ENCODE measurements around the gene FAM193B. TPM values are rescaled to one million over a fixed set of nuclear protein-coding genes. Genes with fewer than 3 reads are reported as not detected.

FAM193B gene
- total and polyA plus RNA-seq, 9 of the 15 experiments (the other 6 are each of a cell fraction or from before 2014, with no cell fraction given) = 4.4 to 76.4 (median 37.3) TPM

- TF ChIP-seq ZNF277 (CRISPR knock-in tag; IDR thresholded peaks at IDR 0.05; ENCODE audit: borderline replicate concordance) = no peak
- TF ChIP-seq SP2 (IDR thresholded peaks at IDR 0.05; ENCODE audit: extremely low read depth, low read depth, low read length, poor library complexity, severe bottlenecking) = no peak
- peak; percentile 39 for TF ChIP-seq RBM22 (IDR thresholded peaks at IDR 0.05; ENCODE audit: low read depth, low read length, poor library complexity, severe bottlenecking)
- TF ChIP-seq HDAC1 (IDR thresholded peaks at IDR 0.05) = peak in 1 of 2 experiments; percentile 18; a peak in 1 of 4 replicates
- no peak for TF ChIP-seq CREM (IDR thresholded peaks at IDR 0.05; ENCODE audit: low read depth)
- TF ChIP-seq GABPA (tag; conservative IDR thresholded peaks at IDR 0.05; ENCODE audit: low read depth) = no peak
- no peak for TF ChIP-seq BCL6 (CRISPR knock-in tag; IDR thresholded peaks at IDR 0.05)
- no peak for TF ChIP-seq RBBP5 (IDR thresholded peaks at IDR 0.05; ENCODE audit: borderline replicate concordance, insufficient read depth, low read length, poor library complexity, severe bottlenecking)
- TF ChIP-seq CHD1 (IDR thresholded peaks at IDR 0.05; ENCODE audit: low read length) = peak; percentile 48
- peak; percentile 78 for TF ChIP-seq VEZF1 (CRISPR knock-in tag; IDR thresholded peaks at IDR 0.05)
- no peak for TF ChIP-seq MAFG (tag; conservative IDR thresholded peaks at IDR 0.05)
- TF ChIP-seq HIVEP1 (CRISPR knock-in tag; IDR thresholded peaks at IDR 0.05) = no peak
- no peak for TF ChIP-seq NR4A1 (CRISPR knock-in tag; IDR thresholded peaks at IDR 0.05)
- no peak for TF ChIP-seq NR4A1 (tag; IDR thresholded peaks at IDR 0.05)
- peak; percentile 32 for TF ChIP-seq CCNT2 (IDR thresholded peaks at IDR 0.05; ENCODE audit: borderline replicate concordance, extremely low read depth, insufficient read length, low read depth, low read length)
- peak; percentile 16 for TF ChIP-seq TBP (optimal IDR thresholded peaks at IDR 0.05; ENCODE audit: low read depth, low read length)
- no peak for TF ChIP-seq BCLAF1 (IDR thresholded peaks at IDR 0.05; ENCODE audit: borderline replicate concordance in 1 of 2, control insufficient read depth in 1 of 2, low read depth in 2 of 2, low read length in 1 of 2)
- peak; percentile 96 for TF ChIP-seq TFAP4 (CRISPR knock-in tag; IDR thresholded peaks at IDR 0.05; ENCODE audit: borderline replicate concordance)
These were observed 81.6 kb downstream of the FAM193B start (continued) for GRCh38 chr5:177472460-177473442.

Data from K562 (cell line).